ENCODE results near the gene ITPRIPL2. TPM values are rescaled to one million over a fixed set of nuclear protein-coding genes. Genes with fewer than 3 reads are reported as not detected.
A peak's percentile ranks its signal among the peaks of the same experiment; 100 is the strongest.

Gene ITPRIPL2
- total and polyA plus RNA-seq, 2 of the 4 experiments (the other 2 are of a cell fraction) = 9.2 to 11.1 TPM

- Histone ChIP-seq H4K8ac (ENCODE audit: low read depth in 2 of 2, low read length in 2 of 2) (no peak overlapping the region), H4K5ac (ENCODE audit: low read depth, low read length) (no peak overlapping the region), H3K27me3 (ENCODE audit: control insufficient read depth, insufficient read depth, low read length) (no peaks in the 10 kb centered on the region), H3K4me3 (ENCODE audit: insufficient read depth, low read depth, low read length) (no peak overlapping the region), H3K9me3 (ENCODE audit: control insufficient read depth, insufficient read depth, low read length) (peaks cover 3% of the 10 kb centered on the region; the same call in 1 of the 2 replicates), H2BK5ac (ENCODE audit: low read depth, low read length, poor library complexity, severe bottlenecking) (no peak overlapping the region), H2BK20ac (ENCODE audit: low read depth, low read length) (no peak overlapping the region), H3K79me1 (ENCODE audit: low read depth in 1 of 2, low read length in 2 of 2) (0 out of 4 replicates have a peak, but pooled peaks cover 0 to 3% of the 10 kb centered on the region in 2 experiments), H3K27ac (ENCODE audit: insufficient read depth, low read length) (no peak overlapping the region), H3K4me1 (ENCODE audit: control insufficient read depth, insufficient read depth, low read length) (peaks cover 9% of the 10 kb centered on the region), H3K23ac (ENCODE audit: low read depth, low read length) (no peak overlapping the region), H3K9ac (ENCODE audit: low read depth, low read length) (no peak overlapping the region), H4K91ac (ENCODE audit: insufficient read depth, low read depth, low read length) (no peak overlapping the region; the same call in 1 of the 2 replicates), H4K20me1 (ENCODE audit: insufficient read depth, low read length) (peaks cover 3% of the 10 kb centered on the region; the same call in 1 of the 2 replicates), H3K36me3 (ENCODE audit: control insufficient read depth, insufficient read depth, low read length) (no peaks in the 10 kb centered on the region), H3K9me1 (ENCODE audit: insufficient read depth, low read length) (peaks cover 8% of the 10 kb centered on the region), H2BK120ac (ENCODE audit: low read depth, low read length) (no peak overlapping the region), H3K4ac (ENCODE audit: low read depth, low read length) (peak overlapping the region; percentile 15; the same call in 1 of the 2 replicates), H3K56ac (ENCODE audit: extremely low read depth, insufficient read depth, low read length) (no peak overlapping the region), H3K14ac (replicated peaks; ENCODE audit: low read depth, low read length) (no peak overlapping the region), H3K18ac (ENCODE audit: low read depth, low read length) (no peak overlapping the region), H2AFZ (replicated peaks; ENCODE audit: low read length, poor library complexity) (no peak overlapping the region), H2AK5ac (ENCODE audit: low read depth, low read length) (no peak overlapping the region), H2AK9ac (replicated peaks; ENCODE audit: low read depth, low read length, poor library complexity) (no peak overlapping the region), H3K4me2 (ENCODE audit: low read depth, low read length) (no peak overlapping the region), H2BK15ac (ENCODE audit: low read depth, low read length) (no peak overlapping the region)
- no peak for TF ChIP-seq FOS (IDR thresholded peaks at IDR 0.05; ENCODE audit: low read depth, low read length)
- no peak for TF ChIP-seq MAFK (IDR thresholded peaks at IDR 0.05; ENCODE audit: low read depth, low read length)
- TF ChIP-seq CTCF (conservative IDR thresholded peaks at IDR 0.05; ENCODE audit: low read depth, low read length) = no peak
- no peak for TF ChIP-seq USF2 (IDR thresholded peaks at IDR 0.05; ENCODE audit: low read depth, low read length)
- TF ChIP-seq RAD21 (IDR thresholded peaks at IDR 0.05; ENCODE audit: low read length) = no peak
- TF ChIP-seq NFE2L2 (IDR thresholded peaks at IDR 0.05; ENCODE audit: low read depth, low read length) = no peak
- TF ChIP-seq RFX5 (IDR thresholded peaks at IDR 0.05; ENCODE audit: low read depth, low read length) = no peak
- TF ChIP-seq MAZ (IDR thresholded peaks at IDR 0.05; ENCODE audit: borderline replicate concordance, low read depth, low read length) = no peak
- TF ChIP-seq POLR2A (IDR thresholded peaks at IDR 0.05; ENCODE audit: low read depth, low read length) = no peak
- TF ChIP-seq CEBPB (IDR thresholded peaks at IDR 0.05; ENCODE audit: low read depth, low read length) = no peak
- no peak for TF ChIP-seq ELK1 (IDR thresholded peaks at IDR 0.05; ENCODE audit: borderline replicate concordance, low read depth, low read length)
- TF ChIP-seq MXI1 (IDR thresholded peaks at IDR 0.05; ENCODE audit: borderline replicate concordance, low read depth, low read length) = no peak
- TF ChIP-seq BHLHE40 (IDR thresholded peaks at IDR 0.05; ENCODE audit: low read depth, low read length) = no peak
- no peak for TF ChIP-seq SMC3 (IDR thresholded peaks at IDR 0.05; ENCODE audit: low read depth, low read length)
- no peak for TF ChIP-seq CHD1 (IDR thresholded peaks at IDR 0.05; ENCODE audit: low read depth, low read length)
- no peak for TF ChIP-seq RCOR1 (IDR thresholded peaks at IDR 0.05; ENCODE audit: insufficient replicate concordance, low read length)
- intact Hi-C loops (cut with micrococcal nuclease) = no loop called here
- ChIA-PET POLR2A (ENCODE audit: unreplicated experiment) (no interaction called here), CTCF (no interaction called here)
- DNase-seq (no peak), ATAC-seq (ENCODE audit: low read depth) (no peak)
- dilution Hi-C loops (cut with HindIII; ENCODE audit: low sequenced_read_pairs, unreplicated experiment) = no loop called here
- BruUV-seq (replicated peaks) = no TSS peak
- in situ Hi-C loops (cut with MboI; ENCODE audit: low sequenced_read_pairs) = loop anchor here (25.0 kb wide), 2 partner anchors 608 to 783 kb away; partner anchors contain the start of genes GPRC5B, IQCK and KNOP1
- no CpG with 5 or more reads among the region's 5 CpGs for whole genome bisulfite sequencing, 2 experiments (ENCODE audit: extremely low coverage in 2 of 2, insufficient read length in 1 of 2)
Measured at GRCh38 chr16:19104607-19105006, 9.2 kb upstream of the ITPRIPL2 start.
